Stimulated activated CD4-positive, alpha-beta T cell treated with anti-CD3 and anti-CD28 coated beads, TNF-alpha, amount 100 ng/mL, for 24 hours (primary cell): Measurements from ENCODE around the gene ODF4.
A peak's percentile ranks its signal among the peaks of the same experiment; 100 is the strongest.

Experiments used
- DNase-seq, 3 experiments: peaks; one replicate each; pipeline ENCODE4 v3.0.0-alpha.2; 2020; ENCODE audit warnings: low read depth in 3 of 3

The ODF4 gene, protein sequence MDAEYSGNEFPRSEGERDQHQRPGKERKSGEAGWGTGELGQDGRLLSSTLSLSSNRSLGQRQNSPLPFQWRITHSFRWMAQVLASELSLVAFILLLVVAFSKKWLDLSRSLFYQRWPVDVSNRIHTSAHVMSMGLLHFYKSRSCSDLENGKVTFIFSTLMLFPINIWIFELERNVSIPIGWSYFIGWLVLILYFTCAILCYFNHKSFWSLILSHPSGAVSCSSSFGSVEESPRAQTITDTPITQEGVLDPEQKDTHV

DNA sequence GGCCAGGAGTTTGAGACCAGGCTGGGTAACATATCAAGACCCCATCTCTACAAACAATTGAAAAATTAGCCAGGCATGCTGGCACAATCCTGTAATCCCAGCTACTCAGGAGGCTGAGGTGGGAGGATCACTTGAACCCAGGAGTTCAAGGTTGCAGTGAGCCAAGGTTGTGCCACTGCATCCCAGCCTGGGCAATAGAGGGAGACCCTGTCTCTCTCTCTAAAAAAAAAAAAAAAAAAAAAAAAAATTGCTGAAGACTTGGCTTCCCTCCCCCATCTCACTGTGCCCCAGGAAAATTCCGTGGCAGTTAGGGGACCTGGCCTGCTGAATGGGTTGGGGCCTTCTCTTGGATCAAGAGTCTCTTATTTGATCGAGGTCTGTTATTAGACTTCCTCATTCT is at the start of gene ODF4:
TSS of gene ODF4 (plus strand) at position 301 of the 400 bp plus-strand sequence. CDS start 212 bp downstream, outside the sequence.
- no peak for DNase-seq

DNA sequence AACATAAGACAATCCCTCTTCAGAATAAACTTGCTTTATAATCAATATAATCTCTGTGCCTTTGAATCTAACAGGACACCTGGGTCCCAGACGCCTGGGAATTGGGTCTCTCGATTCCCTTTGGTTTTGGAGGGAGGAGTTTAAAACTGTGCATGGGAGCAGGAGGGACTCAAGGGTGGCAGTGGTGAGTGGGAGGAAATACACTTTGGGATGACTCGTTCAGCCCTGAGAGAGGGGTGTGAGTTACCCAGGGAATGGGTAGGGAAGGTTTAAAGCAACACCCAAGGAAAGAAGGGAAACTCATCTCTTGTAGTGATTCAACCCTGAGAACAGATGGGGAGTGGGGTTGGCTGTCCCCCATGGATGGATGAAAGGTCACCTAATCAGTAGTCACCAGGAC is 49.6 kb upstream of the ODF4 start:
- no peak for DNase-seq

DNA sequence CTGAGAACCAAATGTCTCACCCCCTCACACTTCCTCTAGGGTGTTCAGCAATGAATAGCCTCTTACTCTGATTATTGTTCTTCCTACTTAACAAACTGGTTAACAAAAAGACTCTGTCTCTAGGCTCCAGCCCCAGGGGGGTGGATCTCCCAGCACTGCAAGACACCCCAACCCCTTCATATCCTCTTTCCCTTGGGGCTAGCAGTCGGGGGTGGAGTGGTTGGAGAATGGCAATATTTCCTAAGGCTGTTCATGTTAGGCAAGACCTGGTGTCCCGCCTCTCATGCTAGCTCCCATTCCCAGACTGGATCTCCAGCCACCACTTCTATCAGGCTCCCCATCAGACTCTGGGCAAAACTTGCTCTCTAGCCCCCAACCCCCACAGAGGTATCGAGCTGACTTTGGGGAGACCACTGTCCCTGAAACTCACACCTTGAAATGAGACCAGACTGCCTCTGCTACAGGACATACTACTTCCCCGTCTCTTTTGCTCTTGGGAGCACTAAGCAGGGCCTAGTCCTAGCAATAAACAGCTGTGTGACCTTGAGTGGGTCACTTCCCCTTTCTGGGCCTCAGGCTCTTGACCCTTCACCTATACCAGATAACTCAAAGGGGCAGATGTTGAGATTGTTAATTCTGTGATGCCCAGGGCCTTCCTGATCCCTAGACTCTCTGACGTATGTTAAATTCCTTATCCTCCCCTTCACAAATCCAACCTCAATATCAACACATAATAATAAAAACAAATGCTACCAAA is 46.8 kb upstream of the ODF4 start:
- no peak for DNase-seq

DNA sequence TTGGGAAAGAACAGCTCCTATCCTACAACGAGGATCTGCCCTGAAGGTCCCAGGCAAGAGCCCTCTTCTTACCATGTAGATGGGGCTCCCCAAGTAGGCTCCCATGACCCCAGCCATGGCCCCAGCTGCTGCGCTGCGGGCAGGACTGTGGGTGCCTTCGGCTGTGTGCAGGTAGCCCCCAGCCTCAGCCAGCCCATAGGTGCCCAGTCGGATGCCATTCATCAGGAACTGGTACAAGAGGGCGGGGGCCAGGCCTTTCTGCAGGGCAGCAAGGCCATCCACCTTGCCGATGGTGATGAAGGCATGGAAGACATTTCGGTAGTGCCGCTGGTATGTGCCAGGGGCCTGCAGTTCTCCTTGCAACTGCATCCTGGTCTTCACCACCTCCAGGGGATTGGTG is 45.3 kb upstream of the ODF4 start:
- no peak for DNase-seq

DNA sequence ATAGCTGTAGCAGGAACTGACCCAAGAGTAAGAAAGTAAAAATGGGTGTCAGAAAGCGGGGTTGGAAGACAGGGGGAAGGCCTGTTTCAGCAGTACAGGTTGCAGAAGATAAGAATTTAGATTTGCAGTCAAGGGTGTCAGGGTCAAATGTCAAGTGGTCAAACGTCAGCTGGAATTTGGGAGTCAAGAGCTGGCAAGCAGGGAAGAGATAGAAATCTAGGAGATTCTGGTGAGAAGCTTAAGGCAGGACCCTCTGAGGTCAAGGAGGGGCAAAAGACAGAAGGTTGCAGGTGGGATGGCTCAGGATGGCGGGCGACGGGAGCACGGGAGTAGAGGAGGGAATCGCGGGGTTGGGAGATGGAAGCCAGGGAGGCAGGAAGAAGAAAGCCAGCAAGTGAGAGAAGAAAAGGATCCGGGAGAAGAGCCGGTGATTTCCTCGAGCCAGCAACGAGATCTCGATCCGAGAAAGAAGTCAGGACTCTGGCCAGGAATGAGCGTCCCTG is 44.8 kb upstream of the ODF4 start:
- DNase-seq, result no peak

DNA sequence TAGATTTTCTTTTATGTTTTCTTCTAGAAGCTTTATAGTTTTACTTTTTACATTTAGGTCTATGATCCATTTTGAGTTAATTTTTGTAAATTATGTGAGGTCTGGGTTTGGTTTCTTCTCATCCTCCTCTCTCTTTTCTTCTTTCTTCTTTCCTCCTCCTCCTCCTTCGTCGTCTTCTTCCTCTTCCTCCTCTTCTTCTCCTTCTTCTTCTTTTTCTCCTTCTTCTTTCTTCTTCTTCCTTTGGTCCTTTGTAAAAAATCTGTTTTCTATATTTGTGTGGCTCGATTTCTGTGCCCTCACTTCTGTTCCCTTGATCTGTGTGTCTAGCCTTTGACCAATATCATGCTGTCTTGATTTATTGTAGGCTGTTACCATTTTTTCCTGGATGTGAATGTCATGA is 39.4 kb upstream of the ODF4 start:
- no peak for DNase-seq

DNA sequence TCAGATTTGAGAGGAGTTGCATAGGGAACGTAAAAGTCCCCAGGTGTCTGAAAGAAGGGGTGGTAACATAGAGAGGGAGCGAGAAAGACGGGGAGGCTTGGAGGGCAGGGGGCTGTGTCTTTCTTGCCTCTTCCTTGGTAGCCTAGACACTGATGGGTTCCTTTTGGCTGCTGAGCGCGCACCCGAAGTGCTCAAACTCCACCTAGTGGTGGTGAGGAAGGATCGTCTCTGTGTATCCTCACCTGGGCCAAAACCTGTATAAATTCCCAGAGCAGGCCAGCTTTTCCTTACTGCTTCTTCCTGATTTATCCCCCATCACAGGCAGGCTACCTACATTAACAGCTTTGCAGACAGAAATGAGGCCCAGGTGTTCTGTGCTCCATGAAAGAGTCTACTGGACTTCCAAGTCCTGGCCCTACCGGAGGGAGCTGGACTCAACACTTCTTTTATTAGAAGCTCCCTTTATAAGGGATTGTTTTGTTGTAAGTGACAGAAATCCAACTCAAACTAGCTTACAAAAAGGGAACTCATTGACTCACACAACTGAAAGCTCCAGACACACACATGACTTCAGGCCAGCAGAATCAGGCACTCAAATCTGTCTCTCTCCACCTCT is 38.9 kb upstream of the ODF4 start:
- peak; percentile 28 to 55 (median 33) for DNase-seq

DNA sequence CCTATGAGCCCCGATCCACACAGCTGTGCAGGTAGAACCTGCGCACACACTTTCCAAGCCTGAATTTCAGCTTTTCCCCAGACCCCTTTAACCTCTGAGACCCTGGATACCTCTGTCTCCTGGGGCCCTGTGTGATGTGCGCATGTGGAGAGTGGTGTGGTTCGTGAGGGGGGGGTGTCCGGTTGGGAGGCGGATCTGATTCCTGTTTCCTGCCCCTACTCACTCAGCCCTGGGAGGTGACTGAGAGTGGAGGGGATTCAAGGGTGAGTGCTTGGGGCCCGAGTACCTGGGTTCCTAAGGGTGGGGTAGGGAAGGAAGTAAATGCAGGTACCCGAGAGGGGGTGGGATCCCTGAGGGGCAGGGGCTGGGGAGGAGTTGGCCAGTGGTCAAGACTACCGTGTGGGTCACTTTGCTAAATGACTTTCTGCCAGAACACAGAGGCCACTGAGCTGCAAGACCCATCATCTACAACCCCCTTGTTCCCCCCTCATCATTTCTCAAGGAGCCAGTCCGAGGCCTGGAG is 29.0 kb upstream of the ODF4 start:
- DNase-seq, result no peak

DNA sequence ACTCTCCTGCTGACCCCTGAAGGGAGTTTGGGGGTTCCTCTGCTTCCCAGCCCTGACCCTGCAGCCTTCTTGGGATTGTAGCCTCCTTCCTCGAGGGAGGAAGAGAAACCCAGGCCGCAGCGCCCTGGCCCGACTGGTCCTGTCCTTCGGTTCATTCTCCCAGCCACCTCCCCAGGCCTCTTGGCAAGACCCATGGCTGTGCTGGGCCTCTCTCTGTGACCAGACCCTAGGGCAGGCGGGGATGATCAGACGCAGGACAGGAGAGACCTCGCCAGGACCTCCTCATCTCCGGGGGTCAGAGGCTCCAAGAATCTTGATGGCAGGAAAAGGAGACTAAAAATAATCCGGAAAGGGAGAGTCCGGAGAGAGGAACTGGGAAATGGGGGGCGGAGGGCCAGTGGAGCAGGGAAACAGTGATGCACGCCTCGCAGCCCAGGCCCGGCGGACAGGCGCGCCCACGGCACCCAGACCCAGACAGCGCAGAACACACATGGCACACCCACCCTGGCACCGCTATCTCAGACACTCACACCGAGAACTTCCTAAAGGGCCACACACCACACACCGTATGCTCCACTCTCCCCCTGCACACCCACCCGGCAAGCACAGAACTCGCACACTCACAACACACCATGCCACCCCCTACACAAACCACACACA is 28.4 kb upstream of the ODF4 start:
- no peak for DNase-seq

DNA sequence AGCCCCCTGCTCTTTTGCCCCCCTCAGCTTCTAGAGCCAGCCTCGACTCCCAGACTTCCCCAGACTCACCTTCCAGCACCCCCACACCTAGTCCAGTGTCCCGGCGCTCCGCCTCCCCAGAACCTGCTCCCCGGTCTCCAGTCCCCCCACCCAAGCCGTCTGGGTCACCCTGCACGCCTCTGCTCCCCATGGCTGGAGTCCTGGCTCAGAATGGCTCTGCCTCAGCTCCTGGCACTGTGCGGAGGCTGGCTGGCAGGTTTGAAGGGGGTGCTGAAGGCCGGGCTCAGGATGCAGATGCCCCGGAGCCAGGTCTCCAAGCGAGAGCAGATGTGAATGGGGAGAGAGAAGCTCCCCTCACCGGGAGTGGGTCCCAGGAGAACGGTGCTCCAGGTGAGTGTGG is 27.4 kb upstream of the ODF4 start:
- DNase-seq, result no peak

DNA sequence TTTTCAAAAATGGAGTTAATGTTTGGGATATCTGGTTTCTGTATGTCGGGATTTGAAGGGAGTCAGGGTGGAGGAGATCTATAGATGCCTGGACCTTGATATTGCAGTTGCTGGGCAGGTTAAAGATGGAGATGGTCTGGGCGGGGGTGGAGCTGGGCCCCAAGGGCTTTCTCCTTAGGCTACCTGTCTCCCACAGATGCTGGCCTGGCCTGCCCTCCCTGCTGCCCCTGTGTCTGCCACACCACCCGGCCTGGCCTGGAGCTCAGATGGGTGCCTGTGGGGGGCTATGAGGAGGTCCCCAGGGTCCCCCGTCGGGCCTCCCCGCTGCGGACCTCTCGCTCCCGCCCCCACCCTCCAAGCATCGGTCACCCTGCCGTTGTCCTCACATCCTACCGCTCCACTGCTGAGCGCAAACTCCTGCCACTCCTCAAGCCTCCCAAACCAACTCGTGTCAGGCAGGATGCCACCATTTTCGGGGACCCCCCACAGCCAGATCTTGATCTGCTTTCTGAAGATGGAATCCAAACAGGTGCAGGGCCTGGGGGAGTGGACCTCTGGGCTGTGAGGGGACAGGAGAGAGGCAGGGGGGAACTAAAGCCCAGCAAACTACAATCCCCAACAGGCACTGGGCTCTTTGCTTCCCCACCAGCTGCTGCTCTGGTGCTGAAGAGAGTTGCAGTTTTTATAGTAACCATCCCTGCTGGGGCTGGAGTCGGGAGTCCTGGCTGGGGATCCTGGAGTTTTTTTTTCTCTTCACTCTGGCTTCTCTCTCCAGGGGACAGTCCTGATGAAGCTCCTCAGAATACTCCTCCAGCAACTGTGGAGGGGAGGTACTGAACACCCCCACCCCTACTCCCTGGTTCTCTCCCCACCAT is 26.7 kb upstream of the ODF4 start:
- DNase-seq, result no peak

DNA sequence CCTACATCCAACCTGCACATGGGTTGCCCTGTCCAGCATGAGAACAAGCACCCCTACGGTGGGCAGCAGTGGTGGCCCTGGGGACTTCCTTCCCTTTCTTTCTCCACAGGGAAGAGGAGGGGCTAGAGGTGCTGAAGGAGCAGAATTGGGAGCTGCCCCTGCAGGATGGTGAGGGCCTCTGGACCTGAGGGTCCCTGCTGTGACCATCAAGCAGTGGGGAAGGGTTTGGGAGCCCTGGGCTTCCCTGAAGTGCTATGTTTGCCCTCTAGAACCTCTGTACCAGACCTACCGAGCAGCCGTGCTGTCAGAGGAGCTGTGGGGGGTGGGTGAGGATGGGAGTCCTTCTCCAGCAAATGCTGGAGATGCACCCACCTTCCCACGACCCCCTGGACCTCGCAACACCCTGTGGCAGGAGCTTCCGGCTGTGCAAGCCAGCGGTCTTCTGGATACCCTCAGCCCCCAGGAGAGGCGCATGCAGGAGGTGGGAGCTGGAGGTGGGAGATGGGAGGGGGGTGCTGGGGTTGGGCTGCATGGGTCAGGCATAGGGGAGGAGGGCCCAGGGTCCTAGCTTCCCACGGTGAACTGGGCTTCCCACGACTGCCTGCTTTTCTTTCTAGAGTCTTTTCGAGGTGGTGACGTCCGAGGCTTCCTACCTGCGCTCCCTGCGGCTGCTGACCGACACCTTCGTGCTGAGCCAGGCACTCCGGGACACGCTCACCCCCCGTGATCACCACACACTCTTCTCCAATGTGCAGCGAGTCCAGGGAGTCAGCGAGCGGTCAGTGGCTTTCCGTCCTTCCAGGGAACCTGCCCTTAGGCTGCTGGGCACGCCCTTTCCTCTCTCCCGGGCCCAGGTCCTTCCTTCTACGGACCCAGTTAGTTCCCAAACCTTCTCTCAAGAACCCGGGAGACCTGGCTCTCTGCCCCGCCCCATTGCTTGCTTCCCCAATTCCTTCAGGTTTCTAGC is 24.6 kb upstream of the ODF4 start:
- DNase-seq, result no peak

DNA sequence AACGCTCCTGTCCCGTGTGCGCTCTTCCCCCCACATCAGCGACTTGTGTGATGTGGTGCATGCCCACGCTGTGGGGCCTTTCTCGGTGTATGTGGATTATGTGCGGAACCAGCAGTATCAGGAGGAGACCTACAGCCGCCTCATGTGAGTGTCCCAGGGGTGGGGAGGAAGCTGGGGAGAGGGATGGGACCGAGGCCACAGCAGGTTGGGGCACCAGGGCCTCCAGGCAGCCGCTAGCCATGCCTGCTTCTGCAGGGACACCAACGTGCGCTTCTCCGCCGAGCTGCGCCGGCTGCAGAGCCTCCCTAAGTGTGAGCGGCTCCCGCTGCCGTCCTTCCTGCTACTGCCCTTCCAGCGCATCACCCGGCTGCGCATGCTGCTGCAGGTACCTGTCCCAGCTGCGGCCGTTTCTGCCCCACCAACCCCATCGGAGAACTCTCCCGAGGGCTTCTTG is 23.8 kb upstream of the ODF4 start:
- no peak for DNase-seq

DNA sequence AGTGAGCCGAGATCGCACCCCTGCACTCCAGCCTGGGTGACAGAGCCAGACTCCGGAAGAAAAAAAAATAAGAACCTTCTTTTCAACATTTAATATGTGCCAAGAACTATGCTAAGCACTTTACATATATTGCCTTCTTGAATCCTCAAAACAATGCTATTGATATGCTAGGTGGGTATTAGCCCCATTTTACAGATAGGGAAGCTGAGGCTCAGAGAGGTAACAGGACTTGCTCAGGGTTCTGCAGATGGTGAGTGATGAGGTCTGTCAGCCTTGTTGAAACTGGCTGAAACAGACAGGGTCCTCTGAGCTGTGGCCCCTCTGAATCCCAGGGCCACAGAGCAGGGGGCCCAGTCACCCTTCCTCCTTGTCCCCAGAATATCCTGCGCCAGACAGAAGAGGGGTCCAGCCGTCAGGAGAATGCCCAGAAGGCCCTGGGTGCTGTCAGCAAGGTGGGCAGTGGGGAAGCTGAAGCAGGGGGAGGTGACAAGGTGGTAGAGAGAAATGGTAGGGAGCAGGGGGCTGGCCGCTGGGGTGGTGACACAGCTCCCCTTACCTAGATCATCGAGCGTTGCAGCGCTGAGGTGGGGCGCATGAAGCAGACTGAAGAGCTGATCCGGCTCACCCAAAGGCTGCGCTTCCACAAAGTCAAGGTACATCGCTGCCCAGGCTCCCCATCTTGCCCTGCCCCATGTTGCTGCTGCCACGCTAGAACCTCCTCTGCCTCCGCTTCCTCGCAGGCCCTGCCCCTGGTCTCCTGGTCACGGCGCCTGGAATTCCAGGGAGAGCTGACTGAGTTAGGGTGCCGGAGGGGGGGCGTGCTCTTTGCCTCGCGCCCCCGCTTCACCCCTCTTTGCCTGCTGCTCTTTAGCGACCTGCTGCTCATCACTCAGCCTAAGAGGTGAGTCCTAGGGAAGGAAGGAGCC is 21.4 kb upstream of the ODF4 start:
- DNase-seq, result no peak

DNA sequence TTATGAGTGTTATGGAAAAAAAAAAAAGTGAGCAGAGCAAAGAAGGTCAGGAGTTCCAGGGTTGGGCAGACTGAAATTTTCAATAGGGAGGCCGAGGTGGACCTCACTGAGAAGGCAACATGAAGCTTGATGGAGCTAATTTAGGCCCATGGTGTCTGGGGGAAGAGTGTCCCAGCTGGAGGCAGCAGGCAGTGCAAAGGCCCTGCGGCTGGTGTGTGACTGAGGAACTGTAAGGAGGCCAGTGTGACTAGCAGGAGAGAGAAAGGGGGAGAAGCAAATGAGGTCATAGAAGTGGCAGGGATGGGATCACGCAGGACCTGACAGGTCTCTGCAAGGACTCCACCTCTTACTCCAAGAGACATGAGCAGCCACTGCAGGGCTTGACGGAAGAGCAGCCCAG is 19.4 kb upstream of the ODF4 start:
- DNase-seq, result no peak

DNA sequence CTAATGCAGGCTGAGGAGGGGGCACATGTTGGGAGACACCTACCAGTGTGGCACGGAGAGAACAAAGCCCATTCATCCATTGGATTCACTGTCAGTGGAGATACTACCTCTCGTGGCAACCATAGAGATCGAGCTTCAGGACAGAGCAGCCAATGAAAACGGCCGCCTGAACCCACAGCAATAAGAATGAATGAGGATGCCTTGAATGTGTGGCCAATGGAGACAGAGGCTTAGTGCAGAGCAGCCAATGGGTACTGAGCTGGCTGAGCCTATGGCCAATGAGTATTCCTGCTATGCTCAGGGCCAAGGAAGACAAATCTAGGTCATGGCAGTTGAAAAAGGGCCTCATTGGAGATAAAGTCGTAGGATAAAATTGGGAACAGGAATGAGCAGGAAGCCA is 18.6 kb upstream of the ODF4 start:
- no peak for DNase-seq

DNA sequence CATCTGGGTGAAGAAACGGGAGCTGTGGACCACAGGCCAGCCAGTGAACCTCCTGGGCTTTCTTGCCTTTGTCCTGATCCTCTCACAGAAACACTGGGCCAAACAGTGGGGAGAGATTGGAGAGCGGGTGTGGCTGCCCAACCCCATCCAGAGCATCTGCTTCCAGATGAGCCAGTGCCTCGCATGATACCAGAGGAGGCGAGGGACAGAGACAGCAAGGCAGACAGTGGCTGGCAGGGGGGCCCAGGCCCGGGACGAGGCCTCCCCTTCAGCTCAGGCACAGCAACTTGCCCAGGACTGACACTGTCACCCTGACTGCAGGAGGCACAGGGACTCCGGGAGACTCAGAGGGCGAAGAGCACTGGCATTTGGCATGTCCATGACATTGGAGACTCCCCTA is 17.6 kb upstream of the ODF4 start:
- DNase-seq, result no peak

DNA sequence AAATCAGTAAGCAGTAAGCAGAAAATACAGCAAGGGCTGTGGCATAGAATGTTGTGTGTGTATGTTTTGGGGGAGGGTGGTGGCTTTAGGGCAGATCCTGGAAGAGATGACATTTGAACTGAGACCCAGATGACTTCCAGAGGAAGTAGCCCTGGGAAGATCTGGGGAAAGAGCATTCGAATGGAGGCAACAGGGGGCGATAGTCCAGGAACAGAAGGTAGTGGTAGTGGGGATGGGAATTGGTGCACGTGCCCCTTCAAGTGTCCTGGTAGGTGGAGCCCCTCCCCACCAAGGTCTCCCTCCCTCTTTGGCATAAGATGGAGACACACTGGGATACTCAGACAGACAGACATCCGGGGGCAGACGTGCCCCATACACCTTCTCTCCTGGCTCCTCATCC is 15.5 kb upstream of the ODF4 start:
- no peak for DNase-seq

DNA sequence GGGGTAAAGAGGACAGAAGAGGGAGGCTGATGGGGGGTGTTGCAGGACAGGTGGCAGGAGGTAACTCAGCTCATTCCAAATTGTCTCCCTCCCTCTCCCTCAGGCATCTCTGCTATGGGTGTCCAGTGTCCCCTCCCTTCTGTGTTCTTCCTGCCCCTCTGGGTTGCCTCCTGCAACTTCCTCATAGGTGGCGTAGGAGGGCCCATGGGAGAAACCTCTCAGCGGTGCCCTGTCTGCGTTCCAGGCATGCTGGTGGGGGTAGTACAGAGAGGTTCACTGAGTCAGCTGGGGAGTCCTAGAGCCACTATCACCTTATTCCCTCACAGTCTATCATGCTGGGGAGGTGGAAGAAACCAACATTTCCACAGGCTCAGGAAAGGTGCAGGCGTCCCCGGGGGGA is 14.7 kb upstream of the ODF4 start:
- DNase-seq, result no peak
